ENCODE data around the gene IRX4. TPM values are rescaled to one million over a fixed set of nuclear protein-coding genes. Genes with fewer than 3 reads are reported as not detected.

Gene IRX4
- total and polyA plus RNA-seq, 2 experiments from 2014 or later, result 0.82 to 1.7 TPM

- no peak overlapping the region for H3K4me3 Mint-ChIP-seq
- Histone ChIP-seq H3F3A (replicated peaks; ENCODE audit: low read depth) (no peaks in the 10 kb centered on the region), H3K27me3 (ENCODE audit: insufficient read depth) (no peaks in the 10 kb centered on the region), H3K36me3 (ENCODE audit: insufficient read depth) (no peaks in the 10 kb centered on the region), H3K27ac (ENCODE audit: low read depth) (no peak overlapping the region), H3K4me2 (no peak overlapping the region), H3K9me2 (ENCODE audit: insufficient read depth) (no peaks in the 10 kb centered on the region), H4K20me1 (replicated peaks; ENCODE audit: insufficient read depth) (no peaks in the 10 kb centered on the region), H3K79me2 (replicated peaks; ENCODE audit: insufficient read depth) (no peaks in the 10 kb centered on the region), H2AFZ (no peak overlapping the region), H3K4me1 (ENCODE audit: insufficient read depth) (peaks cover 9% of the 10 kb centered on the region), H3K4me3 (no peak overlapping the region)
- no peaks in the 10 kb centered on the region for H3K36me3 Mint-ChIP-seq (ENCODE audit: low read depth)
- TF ChIP-seq ZNF114 (CRISPR knock-in tag; IDR thresholded peaks at IDR 0.05) (no peak), CTCF (conservative IDR thresholded peaks at IDR 0.05; ENCODE audit: low read depth in 2 of 2) (no peak), POLR2AphosphoS5 (IDR thresholded peaks at IDR 0.05; ENCODE audit: low read depth) (no peak), CREB1 (CRISPR knock-in tag; IDR thresholded peaks at IDR 0.05; ENCODE audit: low read depth) (no peak), REST (IDR thresholded peaks at IDR 0.05; ENCODE audit: unreplicated experiment) (no peak), JUNB (IDR thresholded peaks at IDR 0.05; ENCODE audit: unreplicated experiment) (no peak), ZNF331 (CRISPR knock-in tag; IDR thresholded peaks at IDR 0.05; ENCODE audit: low read depth) (no peak), EZH2phosphoT487 (IDR thresholded peaks at IDR 0.05; ENCODE audit: unreplicated experiment) (no peak), STAT1 (IDR thresholded peaks at IDR 0.05; ENCODE audit: unreplicated experiment) (no peak), ZNF462 (CRISPR knock-in tag; IDR thresholded peaks at IDR 0.05) (no peak), ETS1 (IDR thresholded peaks at IDR 0.05) (no peak), NANOG (IDR thresholded peaks at IDR 0.05; ENCODE audit: borderline replicate concordance) (no peak), EZH2 (IDR thresholded peaks at IDR 0.05; ENCODE audit: low read depth, unreplicated experiment) (no peak)
- no peak overlapping the region; the same call in 1 of the 2 replicates for H3K27ac Mint-ChIP-seq
- no peak for DNase-seq (ENCODE audit: low spot score)
- H3K4me1 Mint-ChIP-seq, result peaks cover 34% of the 10 kb centered on the region
- no peak for ATAC-seq
- H3K27me3 Mint-ChIP-seq (ENCODE audit: insufficient read depth, low read depth, poor library complexity), result peaks cover 9% of the 10 kb centered on the region
- no peaks in the 10 kb centered on the region for H3K9me3 Mint-ChIP-seq
These were observed 44.7 kb downstream of the IRX4 start for GRCh38 chr5:1838013-1838412.

Data from GM23338 (cell line).